Tibial nerve (tissue), 4 donors: ENCODE results near the gene ZMYND8.

Experiments used
- EP300 ChIP-seq, 2 donors: sonication (generic); formaldehyde crosslinking; IDR thresholded peaks; one replicate each; pipeline ENCODE4 v1.6.1; 2017; ENCODE audit warnings: antibody characterized with exemption in 2 of 2, mild to moderate bottlenecking in 1 of 2
- TF ChIP-seq, protein P1 (sequence below), 5 experiments: fragments of 200-600 bp in 3 of 5; fragments of 450-650 bp in 2 of 5; sonication (generic) in 3 of 5; IDR thresholded peaks; one replicate each; pipeline ENCODE4 v1.5.1; 2016 to 2019; ENCODE audit warnings: antibody characterized with exemption in 5 of 5, mild to moderate bottlenecking in 3 of 5, moderate library complexity in 2 of 5

DNA sequence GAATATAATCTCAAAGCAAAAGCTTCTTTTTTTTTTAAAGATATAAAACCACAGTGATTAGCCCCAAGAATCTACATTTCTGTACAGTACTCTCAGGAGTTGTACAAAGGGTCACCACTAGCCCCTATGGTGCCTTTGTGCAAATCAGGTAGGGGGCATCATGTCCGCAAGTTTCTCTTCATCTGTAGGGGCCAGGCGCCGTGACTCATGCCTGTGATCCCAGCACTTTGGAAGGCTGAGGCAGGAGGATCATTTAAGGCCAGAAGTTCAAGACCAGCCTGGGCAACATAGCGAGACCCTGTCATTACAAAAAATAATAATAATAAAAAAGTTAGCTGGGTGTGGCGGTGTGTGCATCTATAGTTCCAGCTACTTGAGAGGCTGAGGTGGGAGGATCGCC is 63.9 kb downstream of the ZMYND8 start:
- TF ChIP-seq, protein P1, sequence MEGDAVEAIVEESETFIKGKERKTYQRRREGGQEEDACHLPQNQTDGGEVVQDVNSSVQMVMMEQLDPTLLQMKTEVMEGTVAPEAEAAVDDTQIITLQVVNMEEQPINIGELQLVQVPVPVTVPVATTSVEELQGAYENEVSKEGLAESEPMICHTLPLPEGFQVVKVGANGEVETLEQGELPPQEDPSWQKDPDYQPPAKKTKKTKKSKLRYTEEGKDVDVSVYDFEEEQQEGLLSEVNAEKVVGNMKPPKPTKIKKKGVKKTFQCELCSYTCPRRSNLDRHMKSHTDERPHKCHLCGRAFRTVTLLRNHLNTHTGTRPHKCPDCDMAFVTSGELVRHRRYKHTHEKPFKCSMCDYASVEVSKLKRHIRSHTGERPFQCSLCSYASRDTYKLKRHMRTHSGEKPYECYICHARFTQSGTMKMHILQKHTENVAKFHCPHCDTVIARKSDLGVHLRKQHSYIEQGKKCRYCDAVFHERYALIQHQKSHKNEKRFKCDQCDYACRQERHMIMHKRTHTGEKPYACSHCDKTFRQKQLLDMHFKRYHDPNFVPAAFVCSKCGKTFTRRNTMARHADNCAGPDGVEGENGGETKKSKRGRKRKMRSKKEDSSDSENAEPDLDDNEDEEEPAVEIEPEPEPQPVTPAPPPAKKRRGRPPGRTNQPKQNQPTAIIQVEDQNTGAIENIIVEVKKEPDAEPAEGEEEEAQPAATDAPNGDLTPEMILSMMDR (IDR thresholded peaks at IDR 0.05): no peak
- TF ChIP-seq EP300 (IDR thresholded peaks at IDR 0.05): no peak
